OCI-LY7 (cell line): ENCODE data around the gene NHS.

Experiments used
- CTCF ChIP-seq: fragments of 200-600 bp; sonication (generic); conservative IDR thresholded peaks from 2 replicates; pipeline ENCODE4 v1.5.1; 2014; ENCODE audit warnings: mild to moderate bottlenecking, antibody characterized with exemption, low read length, moderate library complexity, mixed read lengths
- EZH2phosphoT487 ChIP-seq: fragments of 200-600 bp; sonication (generic); IDR thresholded peaks from 2 replicates; pipeline ENCODE4 v1.6.1; 2018; ENCODE audit warnings: low read depth, borderline replicate concordance, mild to moderate bottlenecking, mixed run types, antibody characterized with exemption, low read length, moderate library complexity, mixed read lengths

DNA sequence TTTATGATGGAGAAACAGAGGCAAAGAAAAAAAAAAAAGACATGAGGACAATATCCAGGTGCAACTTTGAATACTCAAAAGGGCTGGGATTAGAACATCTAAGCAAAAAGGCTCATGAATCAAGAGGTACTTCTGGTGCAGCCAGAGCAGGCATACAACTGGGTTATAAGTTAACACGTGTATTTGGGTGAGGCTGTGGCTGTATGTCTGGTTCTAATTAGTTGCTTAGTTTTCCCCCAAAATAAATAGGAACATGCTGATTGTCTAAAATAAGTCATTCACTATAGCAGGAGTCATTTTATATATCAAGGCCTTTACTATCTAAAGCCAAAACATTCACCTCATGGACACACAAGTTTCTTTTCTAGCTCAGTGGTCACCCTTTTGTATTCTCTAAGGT, 20.2 kb downstream of the NHS start:
- TF ChIP-seq CTCF (no peak), EZH2phosphoT487 (no peak)
